Pons (tissue), 1 donor: ENCODE data around the gene DNAH2.

Experiments used
- DNase-seq: peaks from one replicate; pipeline ENCODE4 v3.0.0-alpha.2; 2016; ENCODE audit warnings: low spot score

Gene DNAH2, protein sequence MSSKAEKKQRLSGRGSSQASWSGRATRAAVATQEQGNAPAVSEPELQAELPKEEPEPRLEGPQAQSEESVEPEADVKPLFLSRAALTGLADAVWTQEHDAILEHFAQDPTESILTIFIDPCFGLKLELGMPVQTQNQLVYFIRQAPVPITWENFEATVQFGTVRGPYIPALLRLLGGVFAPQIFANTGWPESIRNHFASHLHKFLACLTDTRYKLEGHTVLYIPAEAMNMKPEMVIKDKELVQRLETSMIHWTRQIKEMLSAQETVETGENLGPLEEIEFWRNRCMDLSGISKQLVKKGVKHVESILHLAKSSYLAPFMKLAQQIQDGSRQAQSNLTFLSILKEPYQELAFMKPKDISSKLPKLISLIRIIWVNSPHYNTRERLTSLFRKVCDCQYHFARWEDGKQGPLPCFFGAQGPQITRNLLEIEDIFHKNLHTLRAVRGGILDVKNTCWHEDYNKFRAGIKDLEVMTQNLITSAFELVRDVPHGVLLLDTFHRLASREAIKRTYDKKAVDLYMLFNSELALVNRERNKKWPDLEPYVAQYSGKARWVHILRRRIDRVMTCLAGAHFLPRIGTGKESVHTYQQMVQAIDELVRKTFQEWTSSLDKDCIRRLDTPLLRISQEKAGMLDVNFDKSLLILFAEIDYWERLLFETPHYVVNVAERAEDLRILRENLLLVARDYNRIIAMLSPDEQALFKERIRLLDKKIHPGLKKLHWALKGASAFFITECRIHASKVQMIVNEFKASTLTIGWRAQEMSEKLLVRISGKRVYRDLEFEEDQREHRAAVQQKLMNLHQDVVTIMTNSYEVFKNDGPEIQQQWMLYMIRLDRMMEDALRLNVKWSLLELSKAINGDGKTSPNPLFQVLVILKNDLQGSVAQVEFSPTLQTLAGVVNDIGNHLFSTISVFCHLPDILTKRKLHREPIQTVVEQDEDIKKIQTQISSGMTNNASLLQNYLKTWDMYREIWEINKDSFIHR (N-terminal part only)

DNA sequence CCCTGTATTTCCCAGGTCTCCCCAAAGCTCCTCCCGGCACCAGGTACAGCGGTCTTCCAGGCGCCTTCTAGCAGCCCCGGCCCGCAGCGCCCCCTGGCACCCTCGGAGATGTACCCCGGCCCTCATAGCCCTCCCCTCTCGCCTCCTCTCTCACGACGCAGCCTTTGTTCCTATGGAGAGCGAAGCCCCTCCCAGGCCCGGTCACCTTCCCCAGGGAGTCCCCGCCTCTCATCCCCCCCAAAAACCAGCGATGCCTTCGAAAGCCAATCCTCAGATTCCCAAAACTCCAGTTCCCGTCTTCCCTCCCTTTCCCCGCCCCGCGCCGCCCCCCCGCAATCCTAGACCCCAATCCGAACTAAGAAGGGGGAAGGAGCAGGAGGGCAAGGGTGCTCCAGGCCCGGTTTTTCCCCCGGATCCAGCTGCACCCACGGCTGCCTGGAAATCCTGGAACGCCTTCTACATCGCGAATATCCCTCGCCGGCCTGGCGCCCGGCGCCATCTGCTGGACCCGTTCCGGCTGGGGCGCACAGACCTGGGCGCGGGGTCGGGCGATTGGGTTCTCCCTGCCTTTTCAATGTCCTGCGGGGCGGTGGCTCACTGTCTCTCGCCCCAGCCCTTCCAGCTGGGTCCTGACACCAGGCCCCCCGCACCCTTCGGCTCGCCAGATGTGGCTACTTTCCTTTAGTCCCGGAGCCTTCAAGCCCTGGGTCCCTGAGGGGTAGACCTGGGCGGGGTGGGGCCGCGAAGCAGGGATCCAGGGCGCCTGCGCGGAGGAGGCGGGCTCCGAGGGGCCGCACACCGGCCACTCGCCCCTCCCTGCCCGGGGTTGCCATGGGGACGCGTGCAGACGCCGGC is at the start of gene DNAH2:
DNAH2 (plus strand) TSS at position 844 of the 855 bp plus-strand sequence. CDS start 1,991 bp downstream, outside the sequence.
- peak; percentile 45 for DNase-seq

DNA sequence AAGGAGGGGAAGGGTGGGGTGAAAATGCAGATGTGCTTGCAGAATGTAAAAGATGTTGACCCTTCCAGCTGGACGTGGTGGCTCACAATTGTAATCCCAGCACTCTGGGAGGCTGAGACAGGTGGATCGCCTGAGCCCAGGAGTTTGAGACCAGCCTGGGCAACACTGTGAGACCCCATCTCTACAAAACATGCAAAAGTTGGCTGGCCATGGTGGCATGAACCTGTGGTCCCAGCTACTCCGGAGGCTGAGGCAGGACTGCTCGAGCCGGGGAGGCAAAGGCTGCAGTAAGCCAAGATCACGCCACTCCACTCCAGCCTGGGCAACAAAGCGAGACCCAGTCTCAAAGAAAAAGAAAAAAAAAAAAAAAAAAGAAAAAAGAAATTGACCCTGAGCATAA is 49.1 kb upstream of the DNAH2 start:
- DNase-seq: no peak

DNA sequence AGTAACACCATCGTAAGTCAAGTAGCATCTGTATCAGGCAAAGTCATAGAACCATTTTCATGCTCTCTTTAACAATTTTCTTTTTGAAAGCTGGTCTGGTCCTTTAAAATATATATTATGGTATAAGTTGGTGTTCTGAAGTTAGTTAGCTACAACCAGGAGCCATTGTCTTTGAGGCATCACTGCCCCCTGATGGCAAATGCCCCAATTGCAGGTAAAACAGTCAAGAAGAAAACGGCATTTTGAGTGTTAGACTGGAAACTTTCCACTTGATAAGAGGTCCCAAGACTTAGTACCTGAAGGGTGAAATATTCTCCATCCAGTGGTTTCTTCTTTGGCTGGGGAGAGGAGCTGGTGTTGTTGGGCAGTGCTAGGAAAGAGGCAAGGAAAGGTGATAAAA is 44.3 kb upstream of the DNAH2 start:
- DNase-seq: no peak

DNA sequence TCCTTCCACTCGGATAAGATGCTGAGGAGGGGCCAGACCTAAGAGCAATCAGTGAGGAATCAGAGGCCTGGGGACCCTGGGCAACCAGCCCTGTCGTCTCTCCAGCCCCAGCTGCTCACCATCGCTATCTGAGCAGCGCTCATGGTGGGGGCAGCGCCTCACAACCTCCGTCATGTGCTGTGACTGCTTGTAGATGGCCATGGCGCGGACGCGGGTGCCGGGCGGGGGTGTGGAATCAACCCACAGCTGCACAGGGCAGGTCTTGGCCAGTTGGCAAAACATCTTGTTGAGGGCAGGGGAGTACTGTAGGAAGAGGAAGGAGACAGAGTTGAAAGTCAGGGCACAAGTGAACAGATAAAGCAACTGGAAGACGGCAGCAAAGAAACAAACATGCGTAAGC is 42.6 kb upstream of the DNAH2 start:
- no peak for DNase-seq

DNA sequence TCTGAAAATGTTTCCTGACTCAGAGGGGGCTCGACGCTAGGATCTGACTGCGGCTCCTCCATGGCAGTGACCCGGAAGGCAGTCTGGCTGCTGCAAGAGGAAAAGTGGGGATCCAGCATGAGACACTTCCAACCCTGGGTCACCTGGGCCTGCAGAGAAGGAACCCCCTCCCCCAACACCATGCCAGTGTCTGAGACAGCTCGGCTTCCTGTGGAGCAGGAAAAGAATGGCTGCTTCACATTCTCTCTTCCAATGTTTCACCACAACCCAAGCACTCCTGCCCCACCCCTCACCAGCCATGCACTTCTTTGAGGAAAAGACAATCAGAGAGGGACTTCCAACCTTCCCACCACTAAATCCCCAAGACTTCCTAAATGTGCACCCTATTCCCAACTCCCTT is 41.0 kb upstream of the DNAH2 start:
- no peak for DNase-seq

DNA sequence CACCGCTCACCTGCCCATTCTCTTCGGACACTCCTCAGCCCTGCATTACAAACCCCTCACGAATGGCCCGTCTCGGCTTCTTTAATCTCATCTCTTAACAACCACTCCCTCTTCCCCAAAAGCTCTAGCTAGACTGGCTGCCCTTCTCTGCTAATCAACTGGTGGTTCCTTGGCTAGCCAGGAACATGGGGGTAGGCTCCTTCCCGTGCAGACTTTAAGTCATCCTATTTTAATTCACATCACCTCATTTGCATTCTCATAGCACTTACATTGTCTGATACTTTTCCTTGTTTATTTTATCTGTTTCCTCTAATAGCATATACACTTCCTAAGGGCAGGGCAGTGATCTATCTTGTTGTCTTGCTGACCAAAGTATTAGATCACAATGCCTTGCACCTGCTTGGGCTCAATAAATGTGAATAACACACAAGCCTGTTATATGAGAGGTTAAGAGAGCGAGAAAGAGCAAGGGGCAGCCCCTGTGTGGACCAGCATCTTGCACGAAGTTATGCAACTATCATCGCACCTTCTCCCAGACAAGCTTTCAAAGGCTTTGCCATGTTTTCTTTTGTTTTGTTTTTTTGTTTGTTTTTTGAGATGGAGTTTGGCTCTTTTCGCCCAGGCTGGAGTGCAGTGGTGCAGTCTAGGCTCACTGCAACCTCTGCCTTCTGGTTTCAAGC is 40.0 kb upstream of the DNAH2 start:
- no peak for DNase-seq

DNA sequence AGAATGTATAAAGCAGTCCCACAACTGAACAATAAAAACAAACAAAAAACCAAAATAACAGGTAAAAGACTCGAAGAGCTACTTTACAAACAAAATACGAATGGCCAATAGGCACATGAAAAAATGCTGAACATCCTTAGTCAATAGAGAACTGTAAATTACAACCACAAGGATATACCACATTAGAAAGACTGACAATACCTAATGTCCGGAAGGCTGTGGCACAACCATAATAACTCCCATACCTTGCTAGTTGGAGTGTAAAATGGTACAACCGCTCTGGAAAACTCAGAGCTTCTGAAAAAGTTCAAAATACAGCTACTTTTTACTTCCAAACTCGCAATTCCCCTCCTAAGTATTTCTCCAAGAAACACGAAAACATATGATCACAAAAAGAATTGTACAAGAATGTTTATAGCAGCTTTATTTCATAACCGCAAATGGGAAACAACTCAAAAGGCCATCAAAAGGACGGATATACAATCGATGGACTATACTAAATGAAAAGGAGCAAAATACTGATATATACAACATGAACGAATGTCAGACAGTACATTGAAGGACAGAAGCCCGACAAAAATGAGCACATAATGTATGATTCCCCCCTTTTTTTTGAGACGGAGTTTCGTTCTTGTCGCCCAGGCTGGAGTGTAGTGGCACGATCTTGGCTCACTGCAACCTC is 32.6 kb upstream of the DNAH2 start:
- DNase-seq: no peak

DNA sequence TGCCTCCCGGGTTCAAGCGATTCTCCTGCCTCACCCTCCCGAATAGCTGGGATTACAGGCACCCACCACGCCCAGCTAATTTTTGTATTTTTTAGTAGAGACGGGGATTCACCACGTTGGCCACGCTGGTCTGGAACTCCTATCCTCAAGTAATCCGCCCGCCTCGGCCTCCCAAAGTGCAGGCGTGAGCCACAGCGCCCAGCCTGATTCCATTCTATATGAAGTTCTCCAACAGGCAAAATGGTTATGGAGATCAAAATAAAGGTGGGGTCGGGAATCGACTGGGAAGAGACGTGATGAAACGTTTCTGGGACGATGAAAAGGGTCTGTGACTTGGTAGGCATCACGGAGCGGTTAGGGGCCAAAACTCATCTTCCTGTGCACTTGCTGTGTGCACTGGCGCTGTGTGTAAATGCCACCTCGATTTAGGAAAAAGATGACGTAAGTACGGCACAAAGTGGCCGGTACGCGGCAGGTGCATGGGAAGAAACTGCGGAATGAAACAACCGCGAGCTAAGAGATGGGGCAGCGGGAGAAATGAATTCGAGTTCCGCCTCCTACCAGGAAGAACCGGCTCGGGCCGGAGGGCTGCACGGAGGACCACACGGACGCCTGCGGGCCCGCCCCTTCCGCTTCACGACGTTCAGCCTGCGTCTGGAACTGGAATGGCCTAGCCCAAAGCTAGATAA is 31.9 kb upstream of the DNAH2 start:
- peak; percentile 95 for DNase-seq

DNA sequence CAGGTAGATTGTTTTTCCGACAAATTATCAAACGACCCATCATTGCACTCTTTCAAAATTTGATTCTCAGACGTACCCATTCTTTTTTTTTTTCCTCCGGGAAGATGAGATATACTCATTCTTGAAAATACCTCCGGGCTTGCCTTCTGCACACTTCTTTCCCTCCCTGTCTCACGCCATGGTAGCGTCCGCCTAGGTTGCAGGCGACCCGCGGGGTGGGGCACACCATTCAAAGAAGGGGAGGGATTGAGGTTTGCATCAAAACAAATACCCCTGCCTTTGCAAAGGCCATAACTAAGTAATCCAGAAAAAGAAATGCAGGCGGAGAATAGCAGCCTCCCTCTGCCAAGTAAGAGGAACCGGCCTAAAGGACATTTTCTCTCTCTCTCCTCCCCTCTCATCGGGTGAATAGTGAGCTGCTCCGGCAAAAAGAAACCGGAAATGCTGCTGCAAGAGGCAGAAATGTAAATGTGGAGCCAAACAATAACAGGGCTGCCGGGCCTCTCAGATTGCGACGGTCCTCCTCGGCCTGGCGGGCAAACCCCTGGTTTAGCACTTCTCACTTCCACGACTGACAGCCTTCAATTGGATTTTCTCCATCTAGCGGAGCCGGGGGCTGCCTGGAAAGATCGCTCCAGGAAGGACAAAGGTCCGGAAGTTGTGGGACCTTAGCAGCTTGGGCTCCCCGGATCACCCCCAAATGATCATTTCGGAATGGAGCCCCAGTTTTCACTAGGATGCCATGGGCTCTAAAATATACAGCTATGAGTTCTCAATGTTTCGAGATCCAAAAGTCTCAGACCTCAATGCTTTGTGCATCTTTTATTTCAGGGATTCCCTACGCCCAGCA is 31.1 kb upstream of the DNAH2 start:
- DNase-seq: peak; percentile 91

DNA sequence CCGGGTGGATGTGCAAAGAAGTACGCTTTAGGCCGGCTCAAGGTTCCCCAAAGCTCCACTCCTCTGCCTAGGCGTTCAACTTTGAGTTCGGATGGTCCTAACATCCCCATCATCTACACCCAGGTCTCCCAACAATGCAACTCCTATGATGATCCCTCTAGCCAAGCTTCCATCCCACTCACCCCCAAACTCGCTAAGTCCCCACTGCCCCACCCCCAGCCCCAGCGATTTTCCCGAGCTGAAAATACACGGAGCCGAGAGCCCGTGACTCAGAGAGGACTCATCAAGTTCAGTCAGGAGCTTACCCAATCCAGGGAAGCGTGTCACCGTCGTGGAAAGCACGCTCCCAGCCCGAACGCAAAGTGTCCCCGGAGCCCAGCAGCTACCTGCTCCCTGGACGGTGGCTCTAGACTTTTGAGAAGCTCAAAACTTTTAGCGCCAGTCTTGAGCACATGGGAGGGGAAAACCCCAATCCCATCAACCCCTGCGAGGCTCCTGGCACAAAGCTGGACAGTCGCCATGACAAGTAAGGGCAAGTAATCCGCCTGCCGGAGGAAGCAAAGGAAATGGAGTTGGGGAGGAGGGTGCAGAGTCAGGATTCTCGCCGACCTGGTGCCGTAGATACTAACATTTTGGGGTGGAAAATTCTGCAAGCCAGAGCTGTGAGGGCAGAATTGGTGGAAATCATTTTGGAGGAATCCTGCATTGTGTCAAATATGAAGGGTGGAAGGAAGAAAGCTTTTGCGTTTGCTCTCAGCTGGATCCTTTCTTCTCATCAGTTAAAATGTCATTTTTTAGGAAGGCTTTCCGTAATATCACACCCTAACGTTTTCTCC is 30.3 kb upstream of the DNAH2 start, which contains the start of gene TP53:
TP53 (minus strand) TSS at position 419 of the 836 bp plus-strand sequence. CDS start 10,896 bp downstream, outside the sequence.
- peak; percentile 96 for DNase-seq

DNA sequence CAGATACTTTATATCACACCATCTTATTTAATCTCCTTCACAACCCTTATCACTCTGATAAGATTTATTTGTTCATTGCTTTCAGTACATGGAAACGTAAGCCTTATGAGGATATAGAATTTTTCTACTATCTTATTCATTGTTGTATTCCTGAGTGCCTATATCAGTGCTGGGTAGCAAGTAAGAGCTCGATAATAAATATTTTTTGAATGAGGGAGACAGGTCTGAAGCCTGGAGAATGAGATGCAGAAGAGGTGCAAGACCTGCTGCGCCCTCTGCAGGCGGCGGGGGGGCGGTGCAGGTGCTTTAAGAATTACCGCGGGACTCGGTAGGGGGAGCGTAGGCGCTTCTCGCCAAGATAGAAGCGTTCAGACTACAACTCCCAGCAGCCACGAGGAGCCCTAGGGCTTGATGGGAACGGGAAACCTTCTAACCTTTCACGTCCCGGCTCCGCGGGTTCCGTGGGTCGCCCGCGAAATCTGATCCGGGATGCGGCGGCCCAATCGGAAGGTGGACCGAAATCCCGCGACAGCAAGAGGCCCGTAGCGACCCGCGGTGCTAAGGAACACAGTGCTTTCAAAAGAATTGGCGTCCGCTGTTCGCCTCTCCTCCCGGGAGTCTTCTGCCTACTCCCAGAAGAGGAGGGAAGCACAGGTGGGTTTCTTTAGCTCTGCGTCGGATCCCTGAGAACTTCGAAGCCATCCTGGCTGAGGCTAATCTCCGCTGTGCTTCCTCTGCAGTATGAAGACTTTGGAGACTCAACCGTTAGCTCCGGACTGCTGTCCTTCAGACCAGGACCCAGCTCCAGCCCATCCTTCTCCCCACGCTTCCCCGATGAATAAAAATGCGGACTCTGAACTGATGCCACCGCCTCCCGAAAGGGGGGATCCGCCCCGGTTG is 29.4 kb upstream of the DNAH2 start, which contains the start of gene WRAP53:
WRAP53 (plus strand) TSS at position 570 of the 900 bp plus-strand sequence; CDS start at position 742, 172 bp downstream.
- DNase-seq: peak; percentile 99

DNA sequence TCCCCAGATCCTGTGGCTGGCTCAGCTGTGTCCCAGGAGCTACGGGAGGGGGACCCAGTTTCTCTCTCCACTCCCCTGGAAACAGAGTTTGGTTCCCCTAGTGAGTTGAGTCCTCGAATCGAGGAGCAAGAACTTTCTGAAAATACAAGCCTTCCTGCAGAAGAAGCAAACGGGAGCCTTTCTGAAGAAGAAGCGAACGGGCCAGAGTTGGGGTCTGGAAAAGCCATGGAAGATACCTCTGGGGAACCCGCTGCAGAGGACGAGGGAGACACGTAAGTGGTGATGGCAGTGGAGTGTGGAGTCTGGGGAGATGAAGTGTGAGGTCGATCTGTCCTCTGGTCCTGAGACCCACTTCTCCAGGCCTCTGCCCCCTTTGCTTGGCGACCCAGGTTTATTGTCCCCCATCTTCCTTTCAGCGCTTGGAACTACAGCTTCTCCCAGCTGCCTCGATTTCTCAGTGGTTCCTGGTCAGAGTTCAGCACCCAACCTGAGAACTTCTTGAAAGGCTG is 28.7 kb upstream of the DNAH2 start:
- no peak for DNase-seq

DNA sequence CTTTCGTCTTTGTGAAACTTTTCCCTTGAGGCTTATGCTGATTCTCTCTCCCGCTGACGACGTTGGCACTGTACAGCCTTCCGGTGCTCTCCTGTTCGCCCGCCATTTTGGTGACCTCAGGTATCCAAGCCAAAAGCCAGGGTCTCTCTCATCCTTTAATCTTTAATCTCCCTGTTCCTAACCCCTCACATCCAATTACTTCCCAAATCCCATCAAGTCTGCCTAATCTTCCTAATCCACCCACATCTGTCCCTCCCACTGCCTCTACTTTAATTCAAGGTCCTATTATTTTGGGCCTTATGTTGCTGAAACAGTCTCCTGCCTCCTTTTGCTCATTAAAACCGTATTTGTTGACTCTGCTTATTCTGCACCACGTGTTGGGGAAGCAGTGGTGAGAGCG is 22.0 kb upstream of the DNAH2 start:
- no peak for DNase-seq

DNA sequence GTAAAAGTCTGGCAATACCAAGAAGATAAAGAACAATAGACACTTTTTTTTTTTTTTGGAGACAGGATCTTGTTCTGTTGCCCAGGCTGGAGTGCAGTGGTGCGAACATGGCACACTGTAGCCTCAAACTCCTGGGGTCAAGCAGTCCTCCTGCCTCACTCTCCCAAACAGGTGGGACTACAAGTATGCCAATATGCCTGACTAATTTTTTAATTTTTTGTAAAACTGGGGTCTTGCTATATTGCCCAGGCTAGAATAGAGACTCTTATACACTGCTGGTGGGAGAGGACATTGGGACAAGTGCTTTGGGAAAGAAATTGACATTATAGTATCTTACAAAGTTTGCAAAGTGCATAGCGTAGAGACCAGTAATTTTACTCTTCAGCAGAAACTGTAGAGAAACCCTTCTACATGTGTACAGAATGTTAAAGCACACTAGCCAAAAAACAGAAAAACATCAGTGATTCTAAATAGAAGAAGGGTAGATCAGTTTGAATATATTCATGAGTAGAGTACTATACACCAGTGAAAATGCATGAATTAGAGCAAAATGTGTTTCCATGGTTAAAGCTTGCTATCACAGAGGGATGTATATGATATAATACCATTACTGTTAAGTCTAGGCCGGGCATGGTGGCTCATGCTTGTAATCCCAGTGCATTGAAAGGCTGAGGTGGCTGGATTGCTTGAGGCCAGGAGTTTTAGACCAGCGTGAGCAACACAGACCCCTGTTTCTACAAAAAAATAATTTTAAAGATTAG is 19.5 kb upstream of the DNAH2 start:
- no peak for DNase-seq

DNA sequence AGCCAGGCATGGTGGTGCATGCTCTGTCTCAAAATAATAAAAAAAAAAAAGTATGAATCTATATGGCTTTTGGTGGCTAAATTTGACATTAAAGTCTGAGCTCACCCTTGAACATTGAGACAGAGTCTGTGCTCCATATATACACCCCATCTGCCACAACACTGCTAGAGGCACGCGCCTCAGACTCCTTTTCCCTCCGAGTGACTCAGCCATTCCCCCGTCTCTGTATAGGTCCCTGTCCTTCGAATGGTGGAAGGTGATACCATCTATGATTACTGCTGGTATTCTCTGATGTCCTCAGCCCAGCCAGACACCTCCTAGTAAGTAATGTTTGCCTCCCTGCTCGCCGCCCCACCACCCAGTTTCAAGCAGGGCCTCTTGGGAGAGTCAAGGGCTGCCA is 17.0 kb upstream of the DNAH2 start:
- DNase-seq: no peak

DNA sequence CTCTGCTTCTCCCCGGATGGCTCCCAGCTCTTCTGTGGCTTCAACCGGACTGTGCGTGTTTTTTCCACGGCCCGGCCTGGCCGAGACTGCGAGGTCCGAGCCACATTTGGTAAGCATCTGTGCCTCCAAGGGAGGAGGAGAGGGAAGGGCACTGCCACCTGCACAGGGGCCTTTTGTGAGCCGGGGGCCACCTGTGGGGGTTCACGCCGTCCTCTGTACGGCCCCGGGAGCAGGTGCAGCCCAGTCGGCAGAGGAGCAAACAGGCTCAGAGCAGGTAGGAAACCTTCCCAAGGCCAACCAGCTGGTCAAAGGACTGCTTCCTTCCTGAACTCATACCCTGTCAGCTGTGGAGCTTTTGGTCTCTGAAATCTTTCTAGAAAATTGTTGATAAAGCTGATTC is 15.9 kb upstream of the DNAH2 start:
- DNase-seq: no peak
